Stimulated activated CD8-positive, alpha-beta memory T cell treated with anti-CD3 and anti-CD28 coated beads, Interleukin-12 subunit alpha, Interleukin-12 subunit beta, amount 100 ng/mL, for 1 hour (primary cell): Measurements from ENCODE around the gene PKP3.
"Not testable (repeated sequence)": the region's sequence is repeated elsewhere in the genome, so short reads cannot be mapped to it uniquely, and the experiment has no call there.

Experiments used
- DNase-seq: peaks from one replicate; pipeline ENCODE4 v3.0.0-alpha.2; 2020; ENCODE audit warnings: low read depth

Gene PKP3

GRCh38 chr11:412641-413119, 18.7 kb downstream of the PKP3 start:
- no peak for DNase-seq

- no peak for DNase-seq
Observed at GRCh38 chr11:413120-414081, 19.4 kb downstream of the PKP3 start.

GRCh38 chr11:414318-414857, 20.4 kb downstream of the PKP3 start:
- DNase-seq = no peak

- DNase-seq = no peak
Observed at GRCh38 chr11:415640-416041, 21.6 kb downstream of the PKP3 start.

- DNase-seq = no peak
Observed at GRCh38 chr11:416051-416756, 22.2 kb downstream of the PKP3 start.

GRCh38 chr11:416757-417621, 23.0 kb downstream of the PKP3 start:
- DNase-seq = no peak

- no peak for DNase-seq
Observed at GRCh38 chr11:417652-418342, 23.8 kb downstream of the PKP3 start.

- no peak for DNase-seq
Observed at GRCh38 chr11:418343-419247, 24.6 kb downstream of the PKP3 start.

GRCh38 chr11:419248-420005, 25.4 kb downstream of the PKP3 start:
- DNase-seq = no peak

GRCh38 chr11:420054-420910, 26.3 kb downstream of the PKP3 start:
- no peak for DNase-seq

- no peak for DNase-seq
Observed at GRCh38 chr11:420911-421321, 26.9 kb downstream of the PKP3 start.

- DNase-seq = no peak
Observed at GRCh38 chr11:422249-422656, 28.2 kb downstream of the PKP3 start.

GRCh38 chr11:424232-424631, 30.2 kb downstream of the PKP3 start:
- no peak for DNase-seq

- DNase-seq = not testable (repeated sequence)
Observed at GRCh38 chr11:424766-425165, 30.8 kb downstream of the PKP3 start.

- DNase-seq = no peak
Observed at GRCh38 chr11:425301-425700, 31.3 kb downstream of the PKP3 start.

- no peak for DNase-seq
Observed at GRCh38 chr11:426851-427250, 32.8 kb downstream of the PKP3 start.

- DNase-seq = no peak
Observed at GRCh38 chr11:428295-428694, 34.3 kb downstream of the PKP3 start.

- DNase-seq = no peak
Observed at GRCh38 chr11:429391-429790, 35.4 kb downstream of the PKP3 start.
